Measurements from ENCODE around the gene SUSD6. TPM values are rescaled to one million over a fixed set of nuclear protein-coding genes. Genes with fewer than 3 reads are reported as not detected.

SUSD6 gene
- polyA plus RNA-seq, 2 of the 4 experiments (the other 2 are of a cell fraction) = 4.3 to 7.0 TPM

DNA sequence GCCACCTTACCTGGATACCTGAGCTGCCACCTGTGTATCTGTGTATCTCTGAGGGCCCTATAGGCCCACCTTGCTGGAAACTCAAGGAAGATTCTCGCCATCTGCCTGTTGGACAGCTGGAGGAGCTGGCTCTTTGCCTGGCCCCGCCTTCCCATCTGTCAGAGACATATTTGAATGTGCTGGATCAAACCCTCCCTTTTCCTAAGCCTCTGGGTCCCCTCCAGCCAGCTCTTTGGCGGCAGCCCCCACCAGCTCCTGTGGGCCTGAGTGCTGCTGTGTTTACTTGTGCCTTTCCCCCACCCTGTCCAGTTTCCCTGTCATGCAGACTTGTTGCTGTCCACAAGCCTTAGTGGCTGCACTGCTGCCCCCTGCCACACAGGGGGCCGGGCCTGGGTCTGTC, 99.7 kb downstream of the SUSD6 start:
- Histone ChIP-seq H3K9me3 (no peaks in the 10 kb centered on the region), H3K4me1 (peaks cover 15% of the 10 kb centered on the region), H3K27ac (no peak overlapping the region), H3K4me3 (no peak overlapping the region), H3K4me2 (no peak overlapping the region)
- CTCF ChIA-PET = interaction anchor here (1.2 to 4.4 kb wide), 6 partner anchors 12 to 131 kb away, joined by 3 to 18 read pairs (median 13); no protein-coding TSS in a partner anchor
- FAIRE-seq (no peak), DNase-seq (ENCODE audit: low read depth in 1 of 2, low spot score in 1 of 2) (no peak), ATAC-seq (no peak)
- POLR2A ChIA-PET = no interaction called here
- TF ChIP-seq, protein P1, sequence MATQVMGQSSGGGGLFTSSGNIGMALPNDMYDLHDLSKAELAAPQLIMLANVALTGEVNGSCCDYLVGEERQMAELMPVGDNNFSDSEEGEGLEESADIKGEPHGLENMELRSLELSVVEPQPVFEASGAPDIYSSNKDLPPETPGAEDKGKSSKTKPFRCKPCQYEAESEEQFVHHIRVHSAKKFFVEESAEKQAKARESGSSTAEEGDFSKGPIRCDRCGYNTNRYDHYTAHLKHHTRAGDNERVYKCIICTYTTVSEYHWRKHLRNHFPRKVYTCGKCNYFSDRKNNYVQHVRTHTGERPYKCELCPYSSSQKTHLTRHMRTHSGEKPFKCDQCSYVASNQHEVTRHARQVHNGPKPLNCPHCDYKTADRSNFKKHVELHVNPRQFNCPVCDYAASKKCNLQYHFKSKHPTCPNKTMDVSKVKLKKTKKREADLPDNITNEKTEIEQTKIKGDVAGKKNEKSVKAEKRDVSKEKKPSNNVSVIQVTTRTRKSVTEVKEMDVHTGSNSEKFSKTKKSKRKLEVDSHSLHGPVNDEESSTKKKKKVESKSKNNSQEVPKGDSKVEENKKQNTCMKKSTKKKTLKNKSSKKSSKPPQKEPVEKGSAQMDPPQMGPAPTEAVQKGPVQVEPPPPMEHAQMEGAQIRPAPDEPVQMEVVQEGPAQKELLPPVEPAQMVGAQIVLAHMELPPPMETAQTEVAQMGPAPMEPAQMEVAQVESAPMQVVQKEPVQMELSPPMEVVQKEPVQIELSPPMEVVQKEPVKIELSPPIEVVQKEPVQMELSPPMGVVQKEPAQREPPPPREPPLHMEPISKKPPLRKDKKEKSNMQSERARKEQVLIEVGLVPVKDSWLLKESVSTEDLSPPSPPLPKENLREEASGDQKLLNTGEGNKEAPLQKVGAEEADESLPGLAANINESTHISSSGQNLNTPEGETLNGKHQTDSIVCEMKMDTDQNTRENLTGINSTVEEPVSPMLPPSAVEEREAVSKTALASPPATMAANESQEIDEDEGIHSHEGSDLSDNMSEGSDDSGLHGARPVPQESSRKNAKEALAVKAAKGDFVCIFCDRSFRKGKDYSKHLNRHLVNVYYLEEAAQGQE (IDR thresholded peaks at IDR 0.05) = no peak
- no peak for TF ChIP-seq GATA3 (IDR thresholded peaks at IDR 0.05; ENCODE audit: borderline replicate concordance)
- no peak for TF ChIP-seq JUN (IDR thresholded peaks at IDR 0.05)
- no peak for TF ChIP-seq TFCP2L1 (CRISPR knock-in tag; IDR thresholded peaks at IDR 0.05)
- TF ChIP-seq, protein P2, sequence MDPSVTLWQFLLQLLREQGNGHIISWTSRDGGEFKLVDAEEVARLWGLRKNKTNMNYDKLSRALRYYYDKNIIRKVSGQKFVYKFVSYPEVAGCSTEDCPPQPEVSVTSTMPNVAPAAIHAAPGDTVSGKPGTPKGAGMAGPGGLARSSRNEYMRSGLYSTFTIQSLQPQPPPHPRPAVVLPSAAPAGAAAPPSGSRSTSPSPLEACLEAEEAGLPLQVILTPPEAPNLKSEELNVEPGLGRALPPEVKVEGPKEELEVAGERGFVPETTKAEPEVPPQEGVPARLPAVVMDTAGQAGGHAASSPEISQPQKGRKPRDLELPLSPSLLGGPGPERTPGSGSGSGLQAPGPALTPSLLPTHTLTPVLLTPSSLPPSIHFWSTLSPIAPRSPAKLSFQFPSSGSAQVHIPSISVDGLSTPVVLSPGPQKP (IDR thresholded peaks at IDR 0.05; ENCODE audit: low read depth, low read length) = no peak
- no peak for TF ChIP-seq HEYL (CRISPR knock-in tag; IDR thresholded peaks at IDR 0.05)
- TF ChIP-seq, protein P3, sequence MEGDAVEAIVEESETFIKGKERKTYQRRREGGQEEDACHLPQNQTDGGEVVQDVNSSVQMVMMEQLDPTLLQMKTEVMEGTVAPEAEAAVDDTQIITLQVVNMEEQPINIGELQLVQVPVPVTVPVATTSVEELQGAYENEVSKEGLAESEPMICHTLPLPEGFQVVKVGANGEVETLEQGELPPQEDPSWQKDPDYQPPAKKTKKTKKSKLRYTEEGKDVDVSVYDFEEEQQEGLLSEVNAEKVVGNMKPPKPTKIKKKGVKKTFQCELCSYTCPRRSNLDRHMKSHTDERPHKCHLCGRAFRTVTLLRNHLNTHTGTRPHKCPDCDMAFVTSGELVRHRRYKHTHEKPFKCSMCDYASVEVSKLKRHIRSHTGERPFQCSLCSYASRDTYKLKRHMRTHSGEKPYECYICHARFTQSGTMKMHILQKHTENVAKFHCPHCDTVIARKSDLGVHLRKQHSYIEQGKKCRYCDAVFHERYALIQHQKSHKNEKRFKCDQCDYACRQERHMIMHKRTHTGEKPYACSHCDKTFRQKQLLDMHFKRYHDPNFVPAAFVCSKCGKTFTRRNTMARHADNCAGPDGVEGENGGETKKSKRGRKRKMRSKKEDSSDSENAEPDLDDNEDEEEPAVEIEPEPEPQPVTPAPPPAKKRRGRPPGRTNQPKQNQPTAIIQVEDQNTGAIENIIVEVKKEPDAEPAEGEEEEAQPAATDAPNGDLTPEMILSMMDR (IDR thresholded peaks at IDR 0.05) = no peak
- TF ChIP-seq CEBPB (IDR thresholded peaks at IDR 0.05) = no peak
- TF ChIP-seq POLR2AphosphoS2 (conservative IDR thresholded peaks at IDR 0.05; ENCODE audit: low read length) = no peak
- TF ChIP-seq MAFK (IDR thresholded peaks at IDR 0.05; ENCODE audit: partially characterized antibody) = no peak
- WGBS (ENCODE audit: missing lambda C conversion rate) = 75% methylated on average over 4 of the region's 4 CpGs

DNA sequence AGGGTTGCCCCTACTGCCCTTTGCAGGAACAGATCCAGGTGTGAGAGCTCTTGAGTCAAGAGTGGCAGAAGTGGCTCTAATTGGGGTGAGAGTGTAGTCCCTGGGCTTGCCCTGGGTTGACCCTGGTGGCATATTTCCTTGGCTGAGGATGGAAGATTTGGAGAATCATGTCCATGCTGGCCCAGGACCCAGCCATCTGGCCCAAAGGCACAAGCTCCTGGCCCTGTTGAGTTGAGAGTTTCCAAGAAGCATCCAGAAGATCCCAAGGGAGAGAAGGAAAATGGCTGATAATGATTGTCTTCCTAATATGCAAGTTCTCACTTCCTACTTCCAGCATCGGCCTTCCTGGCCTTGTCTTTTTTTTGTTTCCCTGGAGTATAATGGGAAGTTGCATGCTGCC, 100.1 kb downstream of the SUSD6 start:
- no peak overlapping the region for H3K27ac ChIP-seq
- FAIRE-seq (no peak), ATAC-seq (no peak), DNase-seq (ENCODE audit: low read depth in 1 of 2, low spot score in 1 of 2) (no peak)
- WGBS (ENCODE audit: missing lambda C conversion rate) = 96% methylated on average over 1 of the region's 1 CpG
- TF ChIP-seq, protein P4, sequence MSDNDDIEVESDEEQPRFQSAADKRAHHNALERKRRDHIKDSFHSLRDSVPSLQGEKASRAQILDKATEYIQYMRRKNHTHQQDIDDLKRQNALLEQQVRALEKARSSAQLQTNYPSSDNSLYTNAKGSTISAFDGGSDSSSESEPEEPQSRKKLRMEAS (IDR thresholded peaks at IDR 0.05) = no peak
- TF ChIP-seq PHF8 (IDR thresholded peaks at IDR 0.05; ENCODE audit: borderline replicate concordance, low read depth) (no peak), HEYL (CRISPR knock-in tag; IDR thresholded peaks at IDR 0.05) (no peak), RAD21 (conservative IDR thresholded peaks at IDR 0.05 in 1 of 2, IDR thresholded peaks at IDR 0.05 in 1 of 2) (no peak), RFX5 (IDR thresholded peaks at IDR 0.05) (no peak)
- peaks cover 15% of the 10 kb centered on the region for H3K4me1 ChIP-seq
- H3K4me3 ChIP-seq = no peak overlapping the region
- H3K4me2 ChIP-seq = no peak overlapping the region
- no peaks in the 10 kb centered on the region for H3K9me3 ChIP-seq
- ChIA-PET CTCF (interaction anchor here (1.2 to 4.4 kb wide), 5 partner anchors 13 to 132 kb away, joined by 3 to 18 read pairs (median 14); no protein-coding TSS in a partner anchor), POLR2A (no interaction called here)

DNA sequence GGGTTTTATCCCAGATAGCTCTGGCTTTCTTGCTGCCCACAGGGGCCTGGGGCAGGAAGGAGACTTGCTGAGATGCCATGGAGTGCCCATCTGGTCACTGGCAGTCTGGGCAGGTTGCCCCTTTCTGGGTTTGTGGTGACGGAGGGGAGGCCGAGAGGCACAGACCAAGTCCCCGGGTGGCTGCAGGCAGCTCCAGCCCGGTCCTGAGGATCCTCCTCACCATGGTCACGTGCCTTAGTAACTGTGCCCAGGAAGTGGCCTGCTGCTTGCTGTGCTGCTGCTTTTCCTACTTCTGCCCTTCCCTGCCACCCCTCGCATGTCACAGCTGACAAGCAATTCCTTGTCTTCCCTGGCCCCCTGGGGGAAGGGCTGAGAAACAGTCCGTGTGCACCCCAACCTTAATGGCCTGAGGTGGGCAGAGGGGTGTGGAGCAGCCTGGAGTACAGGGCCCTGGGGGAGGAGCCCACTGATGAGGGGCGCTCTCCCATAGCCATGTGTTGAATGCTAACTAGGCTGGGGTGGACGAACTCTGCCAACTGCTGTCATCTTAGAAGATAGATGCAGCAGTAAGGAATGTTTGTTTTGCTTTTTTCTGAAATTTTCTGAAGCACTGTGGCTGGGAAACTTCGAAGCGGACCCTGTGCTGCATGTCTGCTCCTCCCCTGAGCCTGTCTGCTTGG, 100.6 kb downstream of the SUSD6 start:
- Histone ChIP-seq H3K4me3 (no peak overlapping the region), H3K27ac (peak overlapping the region in 1 of 2 experiments; percentile 49; a peak in 1 of 6 replicates), H3K4me2 (no peak overlapping the region), H3K4me1 (peaks cover 15% of the 10 kb centered on the region), H3K9me3 (no peaks in the 10 kb centered on the region)
- DNase-seq (ENCODE audit: low read depth in 1 of 2, low spot score in 1 of 2) (no peak), FAIRE-seq (no peak), ATAC-seq (no peak)
- ChIA-PET POLR2A (no interaction called here), CTCF (interaction anchor here (1.2 to 4.4 kb wide), 6 partner anchors 13 to 132 kb away, joined by 3 to 18 read pairs (median 10); no protein-coding TSS in a partner anchor)
- WGBS (ENCODE audit: missing lambda C conversion rate) = 82% methylated on average over 11 of the region's 11 CpGs
- no peak for TF ChIP-seq HDAC2 (IDR thresholded peaks at IDR 0.05)
- TF ChIP-seq ESRRA (IDR thresholded peaks at IDR 0.05; ENCODE audit: borderline replicate concordance, low read length) = no peak
- TF ChIP-seq, protein P2 (IDR thresholded peaks at IDR 0.05; ENCODE audit: low read depth, low read length) = no peak
- TF ChIP-seq FOSL2 (IDR thresholded peaks at IDR 0.05) = no peak
- TF ChIP-seq FOSL2 (CRISPR knock-in tag; IDR thresholded peaks at IDR 0.05) = no peak
- TF ChIP-seq CHD4 (IDR thresholded peaks at IDR 0.05; ENCODE audit: borderline replicate concordance) = no peak
- TF ChIP-seq NPAS2 (CRISPR knock-in tag; IDR thresholded peaks at IDR 0.05; ENCODE audit: borderline replicate concordance) = no peak
- no peak for TF ChIP-seq HOXB13 (CRISPR knock-in tag; IDR thresholded peaks at IDR 0.05; ENCODE audit: low read depth)
- no peak for TF ChIP-seq CBX2 (IDR thresholded peaks at IDR 0.05; ENCODE audit: borderline replicate concordance, low read depth)
- no peak for TF ChIP-seq POLR2AphosphoS2 (conservative IDR thresholded peaks at IDR 0.05; ENCODE audit: low read length)
- TF ChIP-seq TP53 (CRISPR knock-in tag; IDR thresholded peaks at IDR 0.05) = no peak
- TF ChIP-seq CBX8 (IDR thresholded peaks at IDR 0.05) = no peak
- TF ChIP-seq TFCP2L1 (CRISPR knock-in tag; IDR thresholded peaks at IDR 0.05) = no peak
- no peak for TF ChIP-seq MYC (IDR thresholded peaks at IDR 0.05; ENCODE audit: borderline replicate concordance, low read length)
- no peak for TF ChIP-seq ZC3H11A (IDR thresholded peaks at IDR 0.05)
